DND-41 (cell line): ENCODE results near the gene THSD7A.

Experiments used
- EZH2 ChIP-seq: IDR thresholded peaks from 3 replicates; pipeline ENCODE4 v1.6.1; 2012; ENCODE audit warnings: borderline replicate concordance, low read depth, mild to moderate bottlenecking, moderate library complexity, low read length, inconsistent platforms; ENCODE audit not compliant: severe bottlenecking
- TF ChIP-seq, protein P1 (sequence below): IDR thresholded peaks from 2 replicates; pipeline ENCODE4 v1.5.1; 2012; ENCODE audit warnings: borderline replicate concordance, low read length, moderate library complexity, mild to moderate bottlenecking; ENCODE audit not compliant: poor library complexity, severe bottlenecking; ENCODE audit errors: extremely low read depth

DNA sequence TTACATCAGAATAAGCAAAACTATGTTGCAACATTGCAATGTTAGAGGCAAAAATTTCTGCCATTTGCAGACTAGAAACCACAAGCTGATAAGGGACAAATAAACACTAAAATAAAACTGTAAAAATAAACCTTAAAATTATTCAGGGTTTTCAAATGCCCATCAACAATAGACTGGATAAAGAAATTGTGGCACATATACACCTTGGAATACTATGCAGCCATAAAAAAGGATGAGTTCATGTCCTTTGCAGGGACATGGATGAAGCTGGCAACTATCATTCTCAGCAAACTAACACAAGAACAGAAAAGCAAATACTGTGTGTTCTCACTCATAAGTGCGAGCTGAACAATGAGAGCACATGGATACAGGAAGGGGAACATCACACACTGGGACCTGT is 473.4 kb downstream of the THSD7A start:
- TF ChIP-seq, protein P1, sequence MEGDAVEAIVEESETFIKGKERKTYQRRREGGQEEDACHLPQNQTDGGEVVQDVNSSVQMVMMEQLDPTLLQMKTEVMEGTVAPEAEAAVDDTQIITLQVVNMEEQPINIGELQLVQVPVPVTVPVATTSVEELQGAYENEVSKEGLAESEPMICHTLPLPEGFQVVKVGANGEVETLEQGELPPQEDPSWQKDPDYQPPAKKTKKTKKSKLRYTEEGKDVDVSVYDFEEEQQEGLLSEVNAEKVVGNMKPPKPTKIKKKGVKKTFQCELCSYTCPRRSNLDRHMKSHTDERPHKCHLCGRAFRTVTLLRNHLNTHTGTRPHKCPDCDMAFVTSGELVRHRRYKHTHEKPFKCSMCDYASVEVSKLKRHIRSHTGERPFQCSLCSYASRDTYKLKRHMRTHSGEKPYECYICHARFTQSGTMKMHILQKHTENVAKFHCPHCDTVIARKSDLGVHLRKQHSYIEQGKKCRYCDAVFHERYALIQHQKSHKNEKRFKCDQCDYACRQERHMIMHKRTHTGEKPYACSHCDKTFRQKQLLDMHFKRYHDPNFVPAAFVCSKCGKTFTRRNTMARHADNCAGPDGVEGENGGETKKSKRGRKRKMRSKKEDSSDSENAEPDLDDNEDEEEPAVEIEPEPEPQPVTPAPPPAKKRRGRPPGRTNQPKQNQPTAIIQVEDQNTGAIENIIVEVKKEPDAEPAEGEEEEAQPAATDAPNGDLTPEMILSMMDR: no peak
- TF ChIP-seq EZH2: no peak
